Stomach (tissue), 9 donors: ENCODE results near the gene PLEKHM2. TPM values are rescaled to one million over a fixed set of nuclear protein-coding genes. Genes with fewer than 3 reads are reported as not detected.

Experiments used
- DNase-seq, 2 donors: peaks; one replicate each; pipeline versions ENCODE4 v3.0.0 to v3.0.0-alpha.2; 2013 to 2019
- H3K27ac ChIP-seq, 5 donors: fragments of 200-600 bp in 4 of 5; sonication (generic) in 4 of 5; one replicate each; pipeline ENCODE4 v1.5.1; 2013 to 2019; ENCODE audit warnings: mild to moderate bottlenecking in 1 of 5, moderate library complexity in 1 of 5
- H3K27me3 ChIP-seq, 3 donors: fragments of 200-600 bp; sonication (generic); one replicate each; pipeline ENCODE4 v1.5.1; 2017 to 2019; ENCODE audit warnings: mixed run types in 1 of 3
- H3K36me3 ChIP-seq, 4 donors: fragments of 200-600 bp; sonication (generic); 1 replicate in 3 of 4; 2 replicates in 1 of 4; pipeline ENCODE4 v1.5.1; 2016 to 2019
- H3K4me1 ChIP-seq, 4 donors: fragments of 200-600 bp; sonication (generic); one replicate each; pipeline ENCODE4 v1.5.1; 2016 to 2019
- H3K4me3 ChIP-seq, 4 donors: fragments of 200-600 bp; sonication (generic) in 3 of 4; one replicate each; pipeline ENCODE4 v1.5.1; 2016 to 2019; ENCODE audit warnings: mild to moderate bottlenecking in 1 of 4
- H3K9me3 ChIP-seq, 4 donors: fragments of 200-600 bp; sonication (generic); one replicate each; pipeline ENCODE4 v1.5.1; 2016 to 2019
- CTCF ChIP-seq, 7 experiments: fragments of 450-650 bp in 4 of 7; fragments of 200-600 bp in 3 of 7; sonication (generic) in 3 of 7; IDR thresholded peaks; one replicate each; pipeline ENCODE4 v1.5.1; 2016 to 2019; ENCODE audit warnings: antibody characterized with exemption in 7 of 7, control low read depth in 2 of 7, mild to moderate bottlenecking in 1 of 7
- EP300 ChIP-seq: sonication (generic); formaldehyde crosslinking; IDR thresholded peaks from one replicate; pipeline ENCODE4 v1.6.1; 2017; ENCODE audit warnings: antibody characterized with exemption
- POLR2A ChIP-seq, 4 donors: fragments of 450-650 bp; IDR thresholded peaks; one replicate each; pipeline ENCODE4 v1.6.1; 2016; ENCODE audit warnings: antibody characterized with exemption in 4 of 4, control low read depth in 2 of 4, mild to moderate bottlenecking in 1 of 4, moderate library complexity in 1 of 4
- POLR2AphosphoS5 ChIP-seq, 3 donors: sonication (generic); formaldehyde crosslinking; IDR thresholded peaks; one replicate each; pipeline ENCODE4 v1.6.1; 2016; ENCODE audit warnings: antibody characterized with exemption in 3 of 3
- WGBS, 5 donors: extraction: QIAGEN DNeasy Blood & Tissue Kit in 3 of 5; methylation state at CpG; one replicate each; pipeline versions ENCODE4 v1.1.5 to v1.1.7; 2013 to 2018; 5-methylcytosine and 5-hydroxymethylcytosine counted together
- intact Hi-C: fragments of 100-400 bp; cut with DNase I; formaldehyde crosslinking; loops from one replicate; pipeline ENCODE4 v1.15.1; 2023; ENCODE audit warnings: low total_unique reads
- polyA plus RNA-seq, 3 donors: library from polyadenylated mRNA; stranded (reverse); fragments of 200-250 nt; gene quantifications; one replicate each; pipeline ENCODE4 v1.2.3, GENCODE V29; 2013
- total RNA-seq, 5 donors: library from RNA; depleted of rRNA; stranded (reverse); fragments of >200 nt; gene quantifications; one replicate each; pipeline versions ENCODE4 v1.1.0 to v1.2.3, GENCODE V29; 2014 to 2016
- donor health status: healthy with polysubstance abuse.
- donor health status: Bipolar disorder and iron deficiency.
- donor health status: healthy.

PLEKHM2 gene
- total and polyA plus RNA-seq, 8 donors, result 19.3 to 63.0 (median 30.9) TPM

GRCh38 chr1:15730423-15730822, 46.3 kb downstream of the PLEKHM2 start:
- WGBS, 5 donors, result 94 to 97% (median 96%) methylated on average over 10 to 16 of the region's 16 CpGs
- H3K36me3 ChIP-seq, result peaks cover 95 to 100% (median 98%) of the 10 kb centered on the region in 4 donors
- peaks cover 7 to 14% (median 9%) of the 10 kb centered on the region in 4 donors for H3K4me1 ChIP-seq
- no peaks in the 10 kb centered on the region for H3K27me3 ChIP-seq
- no peak for DNase-seq
- no peak overlapping the region for H3K27ac ChIP-seq
- no peak overlapping the region for H3K4me3 ChIP-seq
- TF ChIP-seq EP300, result no peak
- no peak for TF ChIP-seq POLR2AphosphoS5 (IDR thresholded peaks at IDR 0.05)
- no peak for TF ChIP-seq CTCF (IDR thresholded peaks at IDR 0.05)
- no peak for TF ChIP-seq POLR2A (IDR thresholded peaks at IDR 0.05)
- intact Hi-C loops, result no loop called here
- no peaks in the 10 kb centered on the region for H3K9me3 ChIP-seq

GRCh38 chr1:15730936-15731335, 46.8 kb downstream of the PLEKHM2 start:
- WGBS, 5 donors, result 91 to 96% (median 95%) methylated on average over 15 to 16 of the region's 16 CpGs
- Histone ChIP-seq H3K9me3 (no peaks in the 10 kb centered on the region), H3K4me1 (peaks cover 11 to 19% (median 14%) of the 10 kb centered on the region in 4 donors), H3K36me3 (peaks cover 90 to 100% (median 92%) of the 10 kb centered on the region in 4 donors), H3K27me3 (no peaks in the 10 kb centered on the region), H3K4me3 (no peak overlapping the region), H3K27ac (no peak overlapping the region)
- no peak for TF ChIP-seq POLR2A (IDR thresholded peaks at IDR 0.05)
- TF ChIP-seq EP300, result no peak
- no peak for TF ChIP-seq CTCF (IDR thresholded peaks at IDR 0.05)
- no peak for TF ChIP-seq POLR2AphosphoS5 (IDR thresholded peaks at IDR 0.05)
- intact Hi-C loops, result no loop called here
- DNase-seq, result no peak

- Histone ChIP-seq H3K4me3 (no peak overlapping the region), H3K27me3 (no peaks in the 10 kb centered on the region), H3K36me3 (peaks cover 79 to 89% (median 82%) of the 10 kb centered on the region in 4 donors), H3K9me3 (no peaks in the 10 kb centered on the region), H3K4me1 (peaks cover 20 to 30% (median 25%) of the 10 kb centered on the region in 4 donors), H3K27ac (no peak overlapping the region)
- no peak for TF ChIP-seq EP300
- no peak for TF ChIP-seq POLR2AphosphoS5 (IDR thresholded peaks at IDR 0.05)
- no peak for TF ChIP-seq CTCF (IDR thresholded peaks at IDR 0.05)
- TF ChIP-seq POLR2A (IDR thresholded peaks at IDR 0.05), result no peak
- 90 to 96% (median 94%) methylated on average over 24 to 39 of the region's 39 CpGs for WGBS, 5 donors
- intact Hi-C loops, result no loop called here
- no peak for DNase-seq
Observed at GRCh38 chr1:15731735-15732685, 47.9 kb downstream of the PLEKHM2 start.

GRCh38 chr1:15732686-15733081, 48.6 kb downstream of the PLEKHM2 start:
- TF ChIP-seq POLR2A (IDR thresholded peaks at IDR 0.05) (no peak), EP300 (no peak), POLR2AphosphoS5 (IDR thresholded peaks at IDR 0.05) (no peak), CTCF (IDR thresholded peaks at IDR 0.05) (no peak)
- Histone ChIP-seq H3K27me3 (no peaks in the 10 kb centered on the region), H3K27ac (no peak overlapping the region), H3K4me3 (no peak overlapping the region), H3K9me3 (no peaks in the 10 kb centered on the region), H3K36me3 (peaks cover 72 to 82% (median 75%) of the 10 kb centered on the region in 4 donors), H3K4me1 (peaks cover 24 to 36% (median 31%) of the 10 kb centered on the region in 4 donors)
- intact Hi-C loops, result no loop called here
- no peak for DNase-seq
- WGBS, 5 donors, result 75 to 87% (median 82%) methylated on average over 4 to 7 of the region's 7 CpGs
